Sigmoid colon (tissue), 7 donors: ENCODE data around the gene RNF128. TPM values are rescaled to one million over a fixed set of nuclear protein-coding genes. Genes with fewer than 3 reads are reported as not detected.
"Not testable (repeated sequence)": the region's sequence is repeated elsewhere in the genome, so short reads cannot be mapped to it uniquely, and the experiment has no call there.

ENCODE experiments used
- DNase-seq: peaks from one replicate; pipeline ENCODE4 v3.0.0-alpha.2; 2019
- H3K27ac ChIP-seq, 4 donors: fragments of 200-600 bp; sonication (generic); one replicate each; pipeline ENCODE4 v1.5.1; 2016 to 2019; ENCODE audit warnings: mild to moderate bottlenecking in 1 of 4
- H3K27me3 ChIP-seq, 3 donors: fragments of 200-600 bp; sonication (generic); one replicate each; pipeline ENCODE4 v1.5.1; 2019; ENCODE audit warnings: mild to moderate bottlenecking in 1 of 3
- H3K36me3 ChIP-seq, 4 donors: fragments of 200-600 bp; sonication (generic); one replicate each; pipeline ENCODE4 v1.5.1; 2016 to 2019
- H3K4me1 ChIP-seq, 4 donors: fragments of 200-600 bp; sonication (generic); one replicate each; pipeline ENCODE4 v1.5.1; 2017 to 2019
- H3K4me3 ChIP-seq, 4 donors: fragments of 200-600 bp; sonication (generic); one replicate each; pipeline ENCODE4 v1.5.1; 2017 to 2019; ENCODE audit warnings: mild to moderate bottlenecking in 2 of 4, moderate library complexity in 1 of 4
- H3K9me3 ChIP-seq, 4 donors: fragments of 200-600 bp in 3 of 4; sonication (generic) in 3 of 4; one replicate each; pipeline versions ENCODE4 v1.5.1 to v1.6.1; 2013 to 2019
- CTCF ChIP-seq, 4 experiments: fragments of 450-650 bp in 3 of 4; fragments of 200-600 bp in 1 of 4; IDR thresholded peaks; one replicate each; pipeline ENCODE4 v1.5.1; 2016 to 2019; ENCODE audit warnings: antibody characterized with exemption in 4 of 4, mild to moderate bottlenecking in 3 of 4, moderate library complexity in 2 of 4
- EP300 ChIP-seq, 4 donors: sonication (generic); formaldehyde crosslinking; IDR thresholded peaks; one replicate each; pipeline ENCODE4 v1.6.1; 2017; ENCODE audit warnings: antibody characterized with exemption in 4 of 4
- POLR2A ChIP-seq, 2 donors: fragments of 450-650 bp; IDR thresholded peaks; one replicate each; pipeline ENCODE4 v1.6.1; 2016; ENCODE audit warnings: antibody characterized with exemption in 2 of 2, mild to moderate bottlenecking in 2 of 2, moderate library complexity in 2 of 2
- POLR2AphosphoS5 ChIP-seq, 4 donors: sonication (generic); formaldehyde crosslinking; IDR thresholded peaks; one replicate each; pipeline ENCODE4 v1.6.1; 2017; ENCODE audit warnings: antibody characterized with exemption in 4 of 4
- WGBS, 2 donors: extraction: QIAGEN DNeasy Blood & Tissue Kit; methylation state at CpG; one replicate each; pipeline ENCODE4 v1.1.7; 2013; 5-methylcytosine and 5-hydroxymethylcytosine counted together
- intact Hi-C: fragments of 100-400 bp; cut with DNase I; formaldehyde crosslinking; loops from one replicate; pipeline ENCODE4 v1.15.1; 2023
- polyA plus RNA-seq, 3 donors: library from polyadenylated mRNA; stranded (reverse); fragments of 200-250 nt; gene quantifications; one replicate each; pipeline ENCODE4 v1.2.3, GENCODE V29; 2013
- total RNA-seq, 4 donors: library from RNA; depleted of rRNA; stranded (reverse); fragments of >200 nt; gene quantifications; one replicate each; pipeline ENCODE4 v1.1.0, GENCODE V29; 2016
- donor health status: healthy with polysubstance abuse.
- donor health status: Bipolar disorder and iron deficiency.
- donor health status: healthy.

RNF128 gene
- total and polyA plus RNA-seq, 7 donors = 0.36 to 10.5 (median 4.6) TPM; not detected in 3

GRCh38 chrX:106742193-106742592, 15.7 kb downstream of the RNF128 start:
- H3K4me1 ChIP-seq = no peaks in the 10 kb centered on the region
- H3K36me3 ChIP-seq = no peaks in the 10 kb centered on the region
- intact Hi-C loops = no loop called here
- no peak overlapping the region for H3K4me3 ChIP-seq
- H3K27ac ChIP-seq = no peak overlapping the region
- TF ChIP-seq POLR2AphosphoS5 (IDR thresholded peaks at IDR 0.05) (no peak), CTCF (IDR thresholded peaks at IDR 0.05) (no peak), POLR2A (IDR thresholded peaks at IDR 0.05) (no peak), EP300 (IDR thresholded peaks at IDR 0.05) (no peak)
- 29 to 61% methylated on average over 2 of the region's 2 CpGs for WGBS, 2 donors
- DNase-seq = no peak
- H3K27me3 ChIP-seq = no peaks in the 10 kb centered on the region
- no peaks in the 10 kb centered on the region for H3K9me3 ChIP-seq

GRCh38 chrX:106742805-106743204, 16.3 kb downstream of the RNF128 start:
- no peak for TF ChIP-seq POLR2AphosphoS5 (IDR thresholded peaks at IDR 0.05)
- TF ChIP-seq CTCF (IDR thresholded peaks at IDR 0.05) = no peak
- no peak for TF ChIP-seq POLR2A (IDR thresholded peaks at IDR 0.05)
- TF ChIP-seq EP300 (IDR thresholded peaks at IDR 0.05) = no peak
- Histone ChIP-seq H3K9me3 (no peaks in the 10 kb centered on the region), H3K4me1 (no peaks in the 10 kb centered on the region), H3K4me3 (no peak overlapping the region), H3K36me3 (no peaks in the 10 kb centered on the region), H3K27ac (no peak overlapping the region), H3K27me3 (no peaks in the 10 kb centered on the region)
- intact Hi-C loops = no loop called here
- no peak for DNase-seq

- no peak for DNase-seq
- TF ChIP-seq EP300 (IDR thresholded peaks at IDR 0.05) (no peak), POLR2A (IDR thresholded peaks at IDR 0.05) (no peak), CTCF (IDR thresholded peaks at IDR 0.05) (no peak), POLR2AphosphoS5 (IDR thresholded peaks at IDR 0.05) (no peak)
- Histone ChIP-seq H3K4me3 (no peak overlapping the region), H3K27ac (no peak overlapping the region), H3K9me3 (no peaks in the 10 kb centered on the region), H3K4me1 (no peaks in the 10 kb centered on the region), H3K36me3 (no peaks in the 10 kb centered on the region), H3K27me3 (no peaks in the 10 kb centered on the region)
- intact Hi-C loops = no loop called here
- 90 to 100% methylated on average over 1 of the region's 1 CpG for WGBS, 2 donors
Measured at GRCh38 chrX:106748377-106748776, 21.9 kb downstream of the RNF128 start.

GRCh38 chrX:106751407-106751806, 24.9 kb downstream of the RNF128 start:
- WGBS, 2 donors = 88 to 92% methylated on average over 3 of the region's 3 CpGs
- TF ChIP-seq EP300 (IDR thresholded peaks at IDR 0.05) = no peak
- TF ChIP-seq POLR2AphosphoS5 (IDR thresholded peaks at IDR 0.05) = no peak
- no peak for TF ChIP-seq POLR2A (IDR thresholded peaks at IDR 0.05)
- TF ChIP-seq CTCF (IDR thresholded peaks at IDR 0.05) = no peak
- intact Hi-C loops = no loop called here
- H3K9me3 ChIP-seq = no peaks in the 10 kb centered on the region
- no peak overlapping the region for H3K27ac ChIP-seq
- DNase-seq = no peak
- H3K4me1 ChIP-seq = no peaks in the 10 kb centered on the region
- no peak overlapping the region for H3K4me3 ChIP-seq
- no peaks in the 10 kb centered on the region for H3K27me3 ChIP-seq
- no peaks in the 10 kb centered on the region for H3K36me3 ChIP-seq

- 88 to 93% methylated on average over 1 of the region's 1 CpG for WGBS, 2 donors
- TF ChIP-seq POLR2A (IDR thresholded peaks at IDR 0.05) = no peak
- TF ChIP-seq CTCF (IDR thresholded peaks at IDR 0.05) = no peak
- TF ChIP-seq POLR2AphosphoS5 (IDR thresholded peaks at IDR 0.05) = no peak
- no peak for TF ChIP-seq EP300 (IDR thresholded peaks at IDR 0.05)
Measured at GRCh38 chrX:106752101-106752678, 25.7 kb downstream of the RNF128 start.

GRCh38 chrX:106769288-106769687, 42.8 kb downstream of the RNF128 start:
- intact Hi-C loops, H3K27ac ChIP-seq, H3K4me1 ChIP-seq, H3K36me3 ChIP-seq, H3K4me3 ChIP-seq, H3K27me3 ChIP-seq, DNase-seq, H3K9me3 ChIP-seq: not testable (repeated sequence)
- WGBS, 2 donors = 82 to 88% methylated on average over 1 of the region's 1 CpG

More at GRCh38 chrX:106752101-106752678, 25.7 kb downstream of the RNF128 start:
- Histone ChIP-seq H3K4me1 (no peaks in the 10 kb centered on the region), H3K9me3 (no peaks in the 10 kb centered on the region), H3K4me3 (no peak overlapping the region), H3K27me3 (no peaks in the 10 kb centered on the region), H3K27ac (no peak overlapping the region), H3K36me3 (no peaks in the 10 kb centered on the region)
- intact Hi-C loops = no loop called here
- no peak for DNase-seq
